Retinal pigment epithelial cell (primary cell): ENCODE results near the gene CARNS1.

Source experiments
- DNase-seq: peaks from one replicate; pipeline ENCODE4 v3.0.0-alpha.2; 2010; ENCODE audit warnings: low read depth
- H3K4me3 ChIP-seq: 2 replicates; pipeline ENCODE4 v1.5.1; 2011; ENCODE audit warnings: mild to moderate bottlenecking, low read length, control low read depth, moderate library complexity
- TF ChIP-seq, protein P1 (sequence below): conservative IDR thresholded peaks from 2 replicates; pipeline ENCODE4 v1.5.1; 2011; ENCODE audit warnings: low read depth, low read length, control low read depth, inconsistent platforms

Gene CARNS1

DNA sequence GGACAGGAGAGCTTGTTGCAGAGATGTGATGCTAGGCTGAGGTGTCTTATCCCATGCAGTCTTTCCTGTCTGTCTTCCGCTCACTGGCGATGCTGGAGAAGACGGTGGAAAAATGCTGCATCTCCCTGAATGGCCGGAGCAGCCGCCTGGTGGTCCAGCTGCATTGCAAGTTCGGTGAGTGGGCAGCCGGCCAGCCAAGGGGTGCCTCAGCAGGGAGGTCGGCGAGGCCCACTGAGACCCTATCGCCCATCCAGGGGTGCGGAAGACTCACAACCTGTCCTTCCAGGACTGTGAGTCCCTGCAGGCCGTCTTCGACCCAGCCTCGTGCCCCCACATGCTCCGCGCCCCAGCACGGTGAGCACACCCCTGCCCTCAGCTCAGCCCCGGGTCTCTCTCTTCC is 22.0 kb upstream of the CARNS1 start:
- no peak overlapping the region for H3K4me3 ChIP-seq
- DNase-seq = no peak
- TF ChIP-seq, protein P1, sequence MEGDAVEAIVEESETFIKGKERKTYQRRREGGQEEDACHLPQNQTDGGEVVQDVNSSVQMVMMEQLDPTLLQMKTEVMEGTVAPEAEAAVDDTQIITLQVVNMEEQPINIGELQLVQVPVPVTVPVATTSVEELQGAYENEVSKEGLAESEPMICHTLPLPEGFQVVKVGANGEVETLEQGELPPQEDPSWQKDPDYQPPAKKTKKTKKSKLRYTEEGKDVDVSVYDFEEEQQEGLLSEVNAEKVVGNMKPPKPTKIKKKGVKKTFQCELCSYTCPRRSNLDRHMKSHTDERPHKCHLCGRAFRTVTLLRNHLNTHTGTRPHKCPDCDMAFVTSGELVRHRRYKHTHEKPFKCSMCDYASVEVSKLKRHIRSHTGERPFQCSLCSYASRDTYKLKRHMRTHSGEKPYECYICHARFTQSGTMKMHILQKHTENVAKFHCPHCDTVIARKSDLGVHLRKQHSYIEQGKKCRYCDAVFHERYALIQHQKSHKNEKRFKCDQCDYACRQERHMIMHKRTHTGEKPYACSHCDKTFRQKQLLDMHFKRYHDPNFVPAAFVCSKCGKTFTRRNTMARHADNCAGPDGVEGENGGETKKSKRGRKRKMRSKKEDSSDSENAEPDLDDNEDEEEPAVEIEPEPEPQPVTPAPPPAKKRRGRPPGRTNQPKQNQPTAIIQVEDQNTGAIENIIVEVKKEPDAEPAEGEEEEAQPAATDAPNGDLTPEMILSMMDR = no peak

DNA sequence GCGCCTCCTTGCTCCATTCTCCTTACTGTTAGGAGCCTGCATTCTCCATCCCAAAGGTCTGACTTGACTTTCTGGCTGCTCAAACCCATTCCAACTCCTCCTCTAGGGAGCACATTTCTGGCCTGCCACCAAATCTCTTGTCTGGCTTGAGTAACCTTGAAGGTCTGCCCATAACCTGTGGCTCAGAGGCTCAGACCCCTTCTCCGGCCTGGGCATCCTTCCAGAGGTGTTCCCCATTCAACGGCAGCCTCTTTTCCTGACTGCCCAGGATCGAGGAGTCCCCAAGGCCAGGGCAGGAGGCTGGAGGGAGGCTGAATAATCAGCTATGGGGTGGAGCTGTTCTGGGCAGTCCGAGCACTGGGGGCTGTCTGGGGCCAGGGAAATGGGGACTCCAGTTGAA is 21.5 kb upstream of the CARNS1 start:
- TF ChIP-seq, protein P1 = no peak
- no peak overlapping the region for H3K4me3 ChIP-seq
- no peak for DNase-seq

DNA sequence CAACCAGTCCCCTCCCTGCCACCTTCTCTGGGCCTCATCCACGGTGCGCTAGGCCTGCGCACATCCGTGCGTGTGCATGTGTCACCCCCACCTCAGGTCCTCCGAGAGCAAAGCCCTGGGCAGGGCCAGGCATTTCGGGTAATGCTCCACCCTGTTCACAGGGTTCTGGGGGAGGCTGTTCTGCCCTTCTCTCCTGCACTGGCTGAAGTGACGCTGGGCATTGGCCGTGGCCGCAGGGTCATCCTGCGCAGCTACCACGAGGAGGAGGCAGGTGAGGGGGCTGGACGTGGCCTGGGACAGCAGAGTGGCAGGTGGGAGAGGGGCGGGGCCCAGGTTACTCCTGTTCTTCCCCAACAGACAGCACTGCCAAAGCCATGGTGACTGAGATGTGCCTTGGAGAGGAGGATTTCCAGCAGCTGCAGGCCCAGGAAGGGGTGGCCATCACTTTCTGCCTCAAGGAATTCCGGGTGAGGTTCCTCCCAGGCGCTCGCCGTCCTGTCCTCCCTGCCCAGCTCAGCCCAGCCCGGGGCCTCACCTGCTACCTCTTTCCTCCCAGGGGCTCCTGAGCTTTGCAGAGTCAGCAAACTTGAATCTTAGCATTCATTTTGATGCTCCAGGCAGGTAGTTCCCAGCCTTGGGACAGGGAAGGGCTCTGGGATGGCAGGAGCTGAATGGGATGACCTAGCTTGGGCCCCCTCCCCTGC is 19.8 kb upstream of the CARNS1 start:
- no peak for DNase-seq
- H3K4me3 ChIP-seq = no peak overlapping the region
- TF ChIP-seq, protein P1 = no peak

DNA sequence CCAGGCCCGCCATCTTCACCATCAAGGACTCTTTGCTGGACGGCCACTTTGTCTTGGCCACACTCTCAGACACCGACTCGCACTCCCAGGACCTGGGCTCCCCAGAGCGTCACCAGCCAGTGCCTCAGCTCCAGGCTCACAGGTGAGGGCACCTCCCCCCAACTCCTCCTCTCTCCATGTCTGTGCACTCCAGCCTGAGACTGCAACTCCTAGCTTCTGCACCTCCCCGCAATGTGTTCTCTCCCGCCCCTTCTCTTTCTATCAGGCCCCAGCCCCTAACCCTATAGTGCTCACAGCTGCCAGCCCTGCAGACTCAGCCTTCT is 19.3 kb upstream of the CARNS1 start:
- H3K4me3 ChIP-seq = no peak overlapping the region
- TF ChIP-seq, protein P1 = no peak
- DNase-seq = no peak

DNA sequence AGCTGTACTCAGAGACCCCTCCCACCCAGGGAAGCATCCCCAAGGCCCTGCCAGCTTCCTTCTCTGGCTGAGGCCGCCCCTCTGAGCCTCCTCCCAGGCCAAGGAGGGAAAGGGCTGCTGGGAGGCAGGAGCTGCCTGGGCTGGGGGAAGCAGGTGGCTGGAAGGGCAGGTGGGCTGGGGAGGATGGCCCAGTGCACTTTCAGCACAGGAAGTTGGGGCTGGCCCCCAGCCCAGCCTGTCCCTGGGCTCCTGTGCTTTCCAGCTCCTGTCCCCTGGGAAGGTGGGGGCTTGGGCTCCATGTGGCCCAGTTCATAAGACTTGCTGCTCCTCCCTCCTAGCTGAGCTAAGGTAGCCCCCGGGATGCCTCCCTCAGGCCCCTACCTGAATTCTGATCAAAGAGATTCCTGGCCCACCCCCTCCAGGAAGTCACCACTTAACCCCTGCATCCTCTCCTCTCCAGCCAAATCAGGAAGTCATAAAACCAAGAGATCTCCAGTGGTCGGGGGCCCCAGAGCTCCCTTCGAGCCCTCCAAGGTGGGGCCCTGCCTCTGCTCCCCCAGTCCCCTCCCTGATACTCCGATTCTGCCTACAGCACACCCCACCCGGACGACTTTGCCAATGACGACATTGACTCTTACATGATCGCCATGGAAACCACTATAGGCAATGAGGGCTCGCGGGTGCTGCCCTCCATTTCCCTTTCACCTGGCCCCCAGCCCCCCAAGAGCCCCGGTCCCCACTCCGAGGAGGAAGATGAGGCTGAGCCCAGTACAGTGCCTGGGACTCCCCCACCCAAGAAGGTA is 18.7 kb upstream of the CARNS1 start:
- H3K4me3 ChIP-seq = no peak overlapping the region
- DNase-seq = no peak
- TF ChIP-seq, protein P1 = no peak

DNA sequence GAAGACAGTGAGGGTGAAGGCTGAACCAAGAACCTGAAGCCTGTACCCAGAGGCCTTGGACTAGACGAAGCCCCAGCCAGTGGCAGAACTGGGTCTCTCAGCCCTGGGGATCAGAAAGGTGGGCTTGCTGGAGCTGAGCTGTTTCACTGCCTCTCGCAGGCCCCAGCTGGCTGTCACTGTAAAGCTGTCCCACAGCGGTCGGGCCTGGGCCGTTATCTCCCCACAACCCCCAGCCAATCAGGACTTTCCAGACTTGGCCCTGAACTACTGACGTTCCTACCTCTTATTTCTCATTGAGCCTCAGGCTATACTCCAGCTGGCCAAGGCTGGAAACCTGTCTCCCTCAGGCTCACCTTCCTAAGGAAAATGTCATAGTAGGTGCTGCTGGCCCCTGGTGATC is 17.9 kb upstream of the CARNS1 start:
- DNase-seq = no peak
- TF ChIP-seq, protein P1 = no peak
- no peak overlapping the region for H3K4me3 ChIP-seq

DNA sequence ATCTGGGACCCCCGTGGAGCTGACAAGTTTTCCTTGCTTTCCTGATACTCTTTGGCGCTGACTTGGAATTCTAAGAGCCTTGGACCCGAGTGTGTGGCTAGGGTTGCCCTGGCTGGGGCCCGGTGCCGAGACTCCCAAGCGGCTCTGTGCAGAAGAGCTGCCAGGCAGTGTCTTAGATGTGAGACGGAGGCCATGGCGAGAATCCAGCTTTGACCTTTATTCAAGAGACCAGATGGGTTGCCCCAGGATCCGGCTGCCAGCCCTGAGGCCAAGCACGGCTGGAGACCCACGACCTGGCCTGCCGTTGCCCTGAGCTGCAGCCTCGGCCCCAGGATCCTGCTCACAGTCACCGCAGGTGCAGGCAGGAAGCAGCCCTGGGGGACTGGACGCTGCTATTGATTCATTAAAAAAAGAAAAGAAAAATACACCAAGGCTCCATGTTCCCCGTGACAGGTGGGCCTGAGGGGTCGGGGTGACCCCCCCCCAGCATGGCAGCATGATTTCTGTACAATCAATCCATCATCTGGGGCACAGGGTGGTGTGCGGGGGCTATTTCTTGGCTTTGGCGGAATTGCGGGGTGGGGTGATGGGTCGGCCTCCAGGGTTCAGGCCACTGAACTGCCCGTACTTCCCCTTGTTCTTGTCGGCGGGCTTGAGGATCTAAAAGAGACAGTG is 17.4 kb upstream of the CARNS1 start:
- TF ChIP-seq, protein P1 = no peak
- no peak overlapping the region for H3K4me3 ChIP-seq
- no peak for DNase-seq
